Esophagus muscularis mucosa (tissue), 4 donors: ENCODE results near the gene ADGRD2. TPM values are rescaled to one million over a fixed set of nuclear protein-coding genes. Genes with fewer than 3 reads are reported as not detected.

ENCODE experiments used
- DNase-seq: peaks from one replicate; pipeline ENCODE4 v3.0.0-alpha.2; 2017; ENCODE audit errors: extremely low spot score
- H3K27ac ChIP-seq, 4 donors: fragments of 200-600 bp; sonication (generic); replicated peaks in 1 of 4; 1 replicate in 3 of 4; 2 replicates in 1 of 4; pipeline ENCODE4 v1.5.1; 2016 to 2019; ENCODE audit warnings: mild to moderate bottlenecking in 1 of 4
- H3K27me3 ChIP-seq, 4 donors: fragments of 200-600 bp; sonication (generic); one replicate each; pipeline versions ENCODE4 v1.5.1 to v1.6.0; 2016 to 2019
- H3K36me3 ChIP-seq, 4 donors: fragments of 200-600 bp; sonication (generic); one replicate each; pipeline ENCODE4 v1.5.1; 2016 to 2019
- H3K4me1 ChIP-seq, 4 donors: fragments of 200-600 bp; sonication (generic); one replicate each; pipeline ENCODE4 v1.5.1; 2016 to 2019
- H3K4me3 ChIP-seq, 4 donors: fragments of 200-600 bp; sonication (generic); 1 replicate in 2 of 4; 2 replicates in 2 of 4; pipeline ENCODE4 v1.5.1; 2016 to 2019; ENCODE audit warnings: mild to moderate bottlenecking in 4 of 4, moderate library complexity in 1 of 4
- H3K9me3 ChIP-seq, 4 donors: fragments of 200-600 bp; sonication (generic); 1 replicate in 3 of 4; 2 replicates in 1 of 4; pipeline ENCODE4 v1.5.1; 2016 to 2019
- CTCF ChIP-seq, 3 experiments: fragments of 200-600 bp in 2 of 3; fragments of 450-650 bp in 1 of 3; sonication (generic) in 2 of 3; IDR thresholded peaks; one replicate each; pipeline ENCODE4 v1.5.1; 2017 to 2019; ENCODE audit warnings: antibody characterized with exemption in 3 of 3, mild to moderate bottlenecking in 2 of 3, moderate library complexity in 1 of 3
- EP300 ChIP-seq: sonication (generic); formaldehyde crosslinking; IDR thresholded peaks from one replicate; pipeline ENCODE4 v1.6.1; 2017; ENCODE audit warnings: antibody characterized with exemption
- POLR2A ChIP-seq: fragments of 450-650 bp; IDR thresholded peaks from one replicate; pipeline ENCODE4 v1.6.1; 2017; ENCODE audit warnings: antibody characterized with exemption, moderate library complexity, mild to moderate bottlenecking, low read depth
- POLR2AphosphoS5 ChIP-seq, 2 donors: sonication (generic); formaldehyde crosslinking; IDR thresholded peaks; one replicate each; pipeline ENCODE4 v1.6.1; 2017; ENCODE audit warnings: antibody characterized with exemption in 2 of 2
- WGBS: methylation state at CpG from one replicate; pipeline ENCODE4 v1.1.5; 2018; 5-methylcytosine and 5-hydroxymethylcytosine counted together
- intact Hi-C: fragments of 100-400 bp; cut with DNase I; formaldehyde crosslinking; loops from one replicate; pipeline ENCODE4 v1.15.1; 2023
- total RNA-seq, 4 donors: library from RNA; depleted of rRNA; stranded (reverse); fragments of >200 nt; gene quantifications; one replicate each; pipeline versions ENCODE4 v1.1.0 to v1.2.1, GENCODE V29; 2016

The ADGRD2 gene
- total RNA-seq, 4 donors from 2014 or later: not detected

DNA sequence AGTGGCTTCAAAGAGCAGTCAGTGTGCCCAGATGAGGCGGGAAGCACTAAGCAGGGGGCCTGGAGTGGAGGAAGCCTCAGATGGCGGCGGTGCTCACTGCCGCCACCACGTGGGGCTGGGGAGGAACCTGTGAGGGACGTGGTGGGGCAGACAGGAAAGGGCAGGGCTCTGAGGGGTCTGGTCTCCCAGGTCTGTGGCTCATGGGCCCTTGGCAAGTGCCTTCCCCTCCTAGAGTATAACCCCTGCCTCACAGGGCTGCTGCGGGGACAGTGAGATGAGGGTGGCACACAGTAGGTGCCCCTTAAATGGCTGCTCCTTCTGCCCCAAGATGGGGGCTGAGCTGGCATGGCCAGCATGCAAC, 30.4 kb downstream of the ADGRD2 start:
- TF ChIP-seq CTCF (IDR thresholded peaks at IDR 0.05) (no peak), EP300 (no peak), POLR2A (no peak), POLR2AphosphoS5 (IDR thresholded peaks at IDR 0.05) (no peak)
- WGBS: 10% methylated on average over 5 of the region's 7 CpGs
- intact Hi-C loops: no loop called here
- no peaks in the 10 kb centered on the region for H3K9me3 ChIP-seq
- H3K36me3 ChIP-seq: no peaks in the 10 kb centered on the region
- H3K27me3 ChIP-seq: peaks cover 4 to 88% (median 31%) of the 10 kb centered on the region in 4 donors
- no peak overlapping the region for H3K27ac ChIP-seq
- H3K4me1 ChIP-seq: peaks cover 3 to 14% (median 13%) of the 10 kb centered on the region in 4 donors
- no peak overlapping the region for H3K4me3 ChIP-seq
- DNase-seq: no peak

- peaks cover 4 to 88% (median 31%) of the 10 kb centered on the region in 4 donors for H3K27me3 ChIP-seq
These were observed 30.9 kb downstream of the ADGRD2 start for GRCh38 chr9:124481115-124481514.

GRCh38 chr9:124482431-124483031, 32.3 kb downstream of the ADGRD2 start:
- DNase-seq: no peak
- no peak overlapping the region for H3K4me3 ChIP-seq
- TF ChIP-seq POLR2AphosphoS5 (IDR thresholded peaks at IDR 0.05) (no peak), POLR2A (no peak), EP300 (no peak), CTCF (IDR thresholded peaks at IDR 0.05) (no peak)
- no peaks in the 10 kb centered on the region for H3K9me3 ChIP-seq
- H3K4me1 ChIP-seq: peaks cover 3 to 8% (median 7%) of the 10 kb centered on the region in 4 donors
- H3K36me3 ChIP-seq: no peaks in the 10 kb centered on the region
- intact Hi-C loops: no loop called here
- H3K27ac ChIP-seq: no peak overlapping the region
- H3K27me3 ChIP-seq: peaks cover under 1 to 88% (median 27%) of the 10 kb centered on the region in 4 donors
- 50% methylated on average over 10 of the region's 26 CpGs for WGBS

More at GRCh38 chr9:124481115-124481514, 30.9 kb downstream of the ADGRD2 start:
- DNase-seq: no peak
- Histone ChIP-seq H3K9me3 (no peaks in the 10 kb centered on the region), H3K4me3 (no peak overlapping the region), H3K36me3 (no peaks in the 10 kb centered on the region), H3K27ac (no peak overlapping the region), H3K4me1 (peaks cover 3 to 14% (median 13%) of the 10 kb centered on the region in 4 donors)
- TF ChIP-seq POLR2A: no peak
- TF ChIP-seq EP300: no peak
- TF ChIP-seq POLR2AphosphoS5 (IDR thresholded peaks at IDR 0.05): no peak
- no peak for TF ChIP-seq CTCF (IDR thresholded peaks at IDR 0.05)
- 75% methylated on average over 16 of the region's 17 CpGs for WGBS
- intact Hi-C loops: no loop called here

DNA sequence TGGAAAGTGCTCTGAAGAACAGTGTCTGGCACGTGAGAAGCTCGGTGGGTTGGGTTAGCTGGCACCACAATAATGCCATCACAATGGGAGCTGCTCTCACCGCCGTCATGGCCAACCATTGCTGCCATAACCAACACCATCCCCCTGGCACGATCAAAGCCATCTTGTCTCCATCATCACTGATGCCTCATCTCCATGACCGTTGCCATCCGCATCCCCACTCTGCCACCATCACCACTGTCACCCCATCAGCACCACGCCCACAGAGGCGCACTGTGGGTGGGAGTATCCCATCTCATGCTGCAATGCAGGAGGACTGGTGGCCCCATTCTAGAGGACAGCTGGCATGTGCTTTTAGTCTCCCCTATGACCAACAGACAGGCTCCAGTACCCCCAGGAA, 33.2 kb downstream of the ADGRD2 start:
- intact Hi-C loops: no loop called here
- no peak for DNase-seq
- Histone ChIP-seq H3K27ac (no peak overlapping the region), H3K9me3 (no peaks in the 10 kb centered on the region), H3K36me3 (no peaks in the 10 kb centered on the region), H3K4me3 (no peak overlapping the region), H3K27me3 (peaks cover 0 to 86% (median 19%) of the 10 kb centered on the region in 4 donors), H3K4me1 (no peaks in the 10 kb centered on the region)
- TF ChIP-seq CTCF (IDR thresholded peaks at IDR 0.05) (no peak), EP300 (no peak), POLR2AphosphoS5 (IDR thresholded peaks at IDR 0.05) (no peak), POLR2A (no peak)
- 94% methylated on average over 9 of the region's 9 CpGs for WGBS

GRCh38 chr9:124485201-124485600, 35.0 kb downstream of the ADGRD2 start:
- peaks cover 0 to 86% (median 4%) of the 10 kb centered on the region in 4 donors for H3K27me3 ChIP-seq
- intact Hi-C loops: no loop called here
- no peaks in the 10 kb centered on the region for H3K4me1 ChIP-seq
- TF ChIP-seq POLR2A: no peak
- no peak for TF ChIP-seq POLR2AphosphoS5 (IDR thresholded peaks at IDR 0.05)
- TF ChIP-seq EP300: no peak
- TF ChIP-seq CTCF (IDR thresholded peaks at IDR 0.05): no peak
- no peaks in the 10 kb centered on the region for H3K9me3 ChIP-seq
- H3K36me3 ChIP-seq: no peaks in the 10 kb centered on the region
- no peak overlapping the region for H3K4me3 ChIP-seq
- H3K27ac ChIP-seq: no peak overlapping the region
- WGBS: 76% methylated on average over 8 of the region's 13 CpGs
- no peak for DNase-seq
